GM15510 (cell line): ENCODE measurements around the gene SLU7.

Experiments
- POLR2A ChIP-seq: IDR thresholded peaks from 3 replicates; pipeline ENCODE4 v1.6.1; 2011; ENCODE audit warnings: borderline replicate concordance; ENCODE audit not compliant: insufficient read length; ENCODE audit errors: extremely low read depth

Gene SLU7

GRCh38 chr5:160455600-160455999 is 36.7 kb upstream of the SLU7 start:
- TF ChIP-seq POLR2A: no peak

GRCh38 chr5:160453751-160454150 is 34.9 kb upstream of the SLU7 start:
- TF ChIP-seq POLR2A: no peak

- TF ChIP-seq POLR2A: no peak
These were observed 33.9 kb upstream of the SLU7 start for GRCh38 chr5:160452795-160453194.

- no peak for TF ChIP-seq POLR2A
These were observed 33.2 kb upstream of the SLU7 start for GRCh38 chr5:160452036-160452435.

- TF ChIP-seq POLR2A: no peak
These were observed 32.4 kb upstream of the SLU7 start for GRCh38 chr5:160451281-160451680.

- TF ChIP-seq POLR2A: no peak
These were observed 31.5 kb upstream of the SLU7 start for GRCh38 chr5:160450164-160450932.

- no peak for TF ChIP-seq POLR2A
These were observed 30.6 kb upstream of the SLU7 start for GRCh38 chr5:160449458-160449857.

GRCh38 chr5:160448886-160449285 is 30.0 kb upstream of the SLU7 start:
- no peak for TF ChIP-seq POLR2A

- no peak for TF ChIP-seq POLR2A
These were observed 26.9 kb upstream of the SLU7 start for GRCh38 chr5:160445751-160446150.

- TF ChIP-seq POLR2A: no peak
These were observed 26.3 kb upstream of the SLU7 start for GRCh38 chr5:160445132-160445531.

- no peak for TF ChIP-seq POLR2A
These were observed 25.5 kb upstream of the SLU7 start for GRCh38 chr5:160444407-160444806.

- TF ChIP-seq POLR2A: no peak
These were observed 24.0 kb upstream of the SLU7 start for GRCh38 chr5:160442824-160443431.

- no peak for TF ChIP-seq POLR2A
These were observed 22.5 kb upstream of the SLU7 start for GRCh38 chr5:160441311-160441781.

- TF ChIP-seq POLR2A: peak; percentile 34
These were observed 20.3 kb upstream of the SLU7 start for GRCh38 chr5:160439205-160439600.

- TF ChIP-seq POLR2A: no peak
These were observed 19.7 kb upstream of the SLU7 start for GRCh38 chr5:160438316-160439204.
